Liver (tissue), 3 donors: ENCODE data around the gene TRIM71.

Source experiments
- GABPA ChIP-seq, 2 donors: IDR thresholded peaks in 1 of 2; conservative IDR thresholded peaks in 1 of 2; 2 replicates each; pipeline ENCODE4 v1.6.1; 2016; ENCODE audit warnings: antibody characterized with exemption in 2 of 2, mild to moderate bottlenecking in 1 of 2, moderate library complexity in 1 of 2
- HNF4A ChIP-seq, 2 donors: conservative IDR thresholded peaks; 2 replicates each; pipeline ENCODE4 v1.6.1; 2016; ENCODE audit warnings: antibody characterized with exemption in 2 of 2, mild to moderate bottlenecking in 2 of 2
- RAD21 ChIP-seq, 2 donors: IDR thresholded peaks; 2 replicates each; pipeline ENCODE4 v1.6.1; 2016; ENCODE audit warnings: antibody characterized with exemption in 2 of 2, mild to moderate bottlenecking in 2 of 2
- REST ChIP-seq: IDR thresholded peaks from 2 replicates; pipeline ENCODE4 v1.6.1; 2016; ENCODE audit warnings: antibody characterized with exemption, mild to moderate bottlenecking
- RXRA ChIP-seq, 2 donors: IDR thresholded peaks; 2 replicates each; pipeline ENCODE4 v1.6.1; 2017 to 2018; ENCODE audit warnings: antibody characterized with exemption in 2 of 2, mild to moderate bottlenecking in 1 of 2
- SP1 ChIP-seq: IDR thresholded peaks from 2 replicates; pipeline ENCODE4 v1.6.1; 2018; ENCODE audit warnings: antibody characterized with exemption, mild to moderate bottlenecking
- YY1 ChIP-seq: IDR thresholded peaks from 2 replicates; pipeline ENCODE4 v1.6.1; 2016; ENCODE audit warnings: antibody characterized with exemption, mild to moderate bottlenecking
- TF ChIP-seq, protein P1 (sequence below): fragments of 150-350 bp; IDR thresholded peaks from 2 replicates; pipeline ENCODE4 v1.5.1; 2017; ENCODE audit warnings: improper control_type of control experiment, low read depth, low read length; ENCODE audit not compliant: missing input control
- TF ChIP-seq, protein P2 (sequence below): IDR thresholded peaks from 2 replicates; pipeline ENCODE4 v1.6.1; 2016; ENCODE audit warnings: antibody characterized with exemption
- donor health status: healthy.
- donor health status: healthy.

GRCh38 chr3:32841867-32842470 lies 24.2 kb downstream of the TRIM71 start:
- TF ChIP-seq, protein P1, sequence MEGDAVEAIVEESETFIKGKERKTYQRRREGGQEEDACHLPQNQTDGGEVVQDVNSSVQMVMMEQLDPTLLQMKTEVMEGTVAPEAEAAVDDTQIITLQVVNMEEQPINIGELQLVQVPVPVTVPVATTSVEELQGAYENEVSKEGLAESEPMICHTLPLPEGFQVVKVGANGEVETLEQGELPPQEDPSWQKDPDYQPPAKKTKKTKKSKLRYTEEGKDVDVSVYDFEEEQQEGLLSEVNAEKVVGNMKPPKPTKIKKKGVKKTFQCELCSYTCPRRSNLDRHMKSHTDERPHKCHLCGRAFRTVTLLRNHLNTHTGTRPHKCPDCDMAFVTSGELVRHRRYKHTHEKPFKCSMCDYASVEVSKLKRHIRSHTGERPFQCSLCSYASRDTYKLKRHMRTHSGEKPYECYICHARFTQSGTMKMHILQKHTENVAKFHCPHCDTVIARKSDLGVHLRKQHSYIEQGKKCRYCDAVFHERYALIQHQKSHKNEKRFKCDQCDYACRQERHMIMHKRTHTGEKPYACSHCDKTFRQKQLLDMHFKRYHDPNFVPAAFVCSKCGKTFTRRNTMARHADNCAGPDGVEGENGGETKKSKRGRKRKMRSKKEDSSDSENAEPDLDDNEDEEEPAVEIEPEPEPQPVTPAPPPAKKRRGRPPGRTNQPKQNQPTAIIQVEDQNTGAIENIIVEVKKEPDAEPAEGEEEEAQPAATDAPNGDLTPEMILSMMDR = no peak
- TF ChIP-seq SP1 = no peak
- TF ChIP-seq HNF4A (conservative IDR thresholded peaks at IDR 0.05) = no peak
- TF ChIP-seq YY1 = no peak
- no peak for TF ChIP-seq RAD21 (IDR thresholded peaks at IDR 0.05)
- no peak for TF ChIP-seq RXRA (IDR thresholded peaks at IDR 0.05)
- TF ChIP-seq, protein P2, sequence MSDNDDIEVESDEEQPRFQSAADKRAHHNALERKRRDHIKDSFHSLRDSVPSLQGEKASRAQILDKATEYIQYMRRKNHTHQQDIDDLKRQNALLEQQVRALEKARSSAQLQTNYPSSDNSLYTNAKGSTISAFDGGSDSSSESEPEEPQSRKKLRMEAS = no peak
- TF ChIP-seq REST = no peak
- TF ChIP-seq GABPA (IDR thresholded peaks at IDR 0.05 in 1 of 2, conservative IDR thresholded peaks at IDR 0.05 in 1 of 2) = no peak
